ENCODE measurements around the gene NADSYN1.
"Not testable (repeated sequence)": the region's sequence is repeated elsewhere in the genome, so short reads cannot be mapped to it uniquely, and the experiment has no call there.

NADSYN1 gene

GRCh38 chr11:71410363-71410966, 42.5 kb upstream of the NADSYN1 start:
- Histone ChIP-seq H3K27me3 (peaks cover 12% of the 10 kb centered on the region), H3K9me3 (no peaks in the 10 kb centered on the region), H3K4me3 (ENCODE audit: low read depth in 1 of 2, low read length in 1 of 2) (no peak overlapping the region), H3K4me1 (ENCODE audit: control insufficient read depth in 1 of 2, insufficient read depth in 1 of 2, low read depth in 1 of 2, low read length in 1 of 2) (no peaks in the 10 kb centered on the region), H3K27ac (no peak overlapping the region), H3K36me3 (no peaks in the 10 kb centered on the region)
- no peak for TF ChIP-seq CTCF (IDR thresholded peaks at IDR 0.05)

GRCh38 chr11:71414645-71415044, 38.4 kb upstream of the NADSYN1 start:
- H3K27ac ChIP-seq, result no peak overlapping the region

DNA sequence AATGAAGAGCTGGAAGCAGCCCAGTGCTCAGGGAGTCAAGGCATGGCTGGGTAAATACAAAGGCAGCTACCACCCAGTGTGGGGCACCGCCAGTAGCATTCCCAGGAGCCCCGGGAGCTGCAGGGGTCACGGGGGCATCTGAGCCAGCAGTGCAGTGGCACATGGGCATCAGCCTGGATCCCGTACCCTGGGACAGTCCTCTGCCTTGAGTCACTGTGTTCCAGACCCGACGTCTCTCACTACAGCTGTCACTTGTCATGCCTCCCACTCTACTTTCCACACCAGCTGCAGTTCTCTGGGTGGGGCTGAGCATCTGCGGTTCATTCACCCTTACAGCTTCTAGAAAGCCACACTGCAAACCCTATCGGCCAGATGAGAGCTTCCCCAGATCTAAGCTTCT, 34.4 kb upstream of the NADSYN1 start:
- no peak for TF ChIP-seq CTCF (IDR thresholded peaks at IDR 0.05)

More at GRCh38 chr11:71414645-71415044, 38.4 kb upstream of the NADSYN1 start:
- Histone ChIP-seq H3K9me3 (no peaks in the 10 kb centered on the region), H3K4me3 (ENCODE audit: low read depth in 1 of 2, low read length in 1 of 2) (no peak overlapping the region), H3K27me3 (peaks cover 24% of the 10 kb centered on the region), H3K4me1 (ENCODE audit: control insufficient read depth in 1 of 2, insufficient read depth in 1 of 2, low read depth in 1 of 2, low read length in 1 of 2) (no peaks in the 10 kb centered on the region), H3K36me3 (no peaks in the 10 kb centered on the region)
- no peak for TF ChIP-seq CTCF (IDR thresholded peaks at IDR 0.05)

DNA sequence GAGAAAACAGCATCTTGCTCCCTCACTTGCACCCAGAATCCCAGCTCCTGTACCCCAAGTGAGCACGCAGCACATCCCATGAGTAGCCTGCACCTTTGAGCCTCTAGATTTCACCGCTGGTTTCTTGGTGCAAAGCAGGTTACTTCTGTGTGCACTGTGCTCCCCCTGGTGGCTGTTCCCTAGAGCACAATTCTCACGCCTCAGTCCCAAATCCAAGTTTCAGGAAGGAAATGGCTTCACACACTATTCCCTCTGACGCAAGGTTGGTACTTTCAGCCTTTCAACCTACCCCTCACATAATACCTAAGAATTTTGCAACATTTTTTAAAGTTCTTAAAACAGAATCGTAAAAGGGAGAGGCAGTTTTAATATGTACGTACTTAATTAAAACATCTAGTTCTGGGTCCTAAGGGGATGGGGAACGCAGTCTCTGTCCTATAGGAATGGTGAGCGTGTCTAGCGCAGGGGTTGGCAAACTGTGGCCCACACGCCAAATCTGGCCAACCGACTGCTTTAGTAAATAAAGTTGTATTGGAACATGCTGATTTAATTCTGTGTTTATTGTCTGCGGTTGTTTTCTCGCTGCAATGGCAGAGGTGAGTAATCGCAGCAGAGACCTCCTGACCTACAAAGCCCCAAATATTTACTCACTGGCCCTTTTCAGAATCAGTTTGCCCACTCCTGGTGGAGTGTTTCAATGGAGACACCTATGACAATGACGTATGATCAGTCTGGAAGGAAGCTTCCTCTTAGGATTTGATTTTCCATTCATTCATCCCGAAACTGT, 32.4 kb upstream of the NADSYN1 start:
- Histone ChIP-seq H3K27ac (no peak overlapping the region), H3K9me3 (no peaks in the 10 kb centered on the region), H3K27me3 (peaks cover 14% of the 10 kb centered on the region), H3K4me1 (ENCODE audit: control insufficient read depth in 1 of 2, insufficient read depth in 1 of 2, low read depth in 1 of 2, low read length in 1 of 2) (peaks cover 19 to 21% of the 10 kb centered on the region in 2 experiments), H3K36me3 (no peaks in the 10 kb centered on the region), H3K4me3 (ENCODE audit: low read depth in 1 of 2, low read length in 1 of 2) (no peak overlapping the region)
- TF ChIP-seq CTCF (IDR thresholded peaks at IDR 0.05), result peak; percentile 56

More for the DNA sequence above, 34.4 kb upstream of the NADSYN1 start:
- Histone ChIP-seq H3K9me3 (no peaks in the 10 kb centered on the region), H3K4me3 (ENCODE audit: low read depth in 1 of 2, low read length in 1 of 2) (no peak overlapping the region), H3K36me3 (no peaks in the 10 kb centered on the region), H3K27me3 (peaks cover 20% of the 10 kb centered on the region), H3K27ac (no peak overlapping the region), H3K4me1 (ENCODE audit: control insufficient read depth in 1 of 2, insufficient read depth in 1 of 2, low read depth in 1 of 2, low read length in 1 of 2) (peaks cover 14 to 16% of the 10 kb centered on the region in 2 experiments)

DNA sequence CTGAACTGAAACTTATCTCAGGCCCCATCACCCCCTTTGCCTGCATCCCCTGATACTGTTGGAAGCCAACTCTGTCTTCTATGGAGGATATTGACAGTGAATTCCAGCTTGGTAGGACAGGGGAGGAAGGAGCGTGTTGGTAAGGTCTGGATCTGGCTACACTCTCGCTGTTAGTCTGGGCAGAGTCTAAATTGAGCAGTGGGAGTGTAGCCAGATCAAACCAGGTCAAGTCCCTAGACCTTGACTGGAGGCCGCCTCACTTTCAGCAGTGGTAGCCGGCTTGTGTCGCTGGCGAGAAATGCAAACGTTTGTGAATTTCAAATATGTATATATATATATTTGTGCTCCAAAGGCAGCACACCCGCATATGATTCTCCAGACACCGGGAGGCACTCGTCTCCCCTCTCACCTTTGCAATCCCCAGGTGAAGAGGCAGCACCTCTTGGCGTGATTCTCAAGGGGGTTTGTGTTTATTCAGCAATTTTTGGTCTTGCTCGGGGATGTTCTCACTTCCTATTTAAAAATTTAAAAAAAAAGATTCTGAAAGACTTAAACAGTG, 31.5 kb upstream of the NADSYN1 start:
- Histone ChIP-seq H3K36me3 (no peaks in the 10 kb centered on the region), H3K9me3 (no peaks in the 10 kb centered on the region), H3K4me1 (ENCODE audit: control insufficient read depth in 1 of 2, insufficient read depth in 1 of 2, low read depth in 1 of 2, low read length in 1 of 2) (peaks cover 19 to 21% of the 10 kb centered on the region in 2 experiments), H3K4me3 (ENCODE audit: low read depth in 1 of 2, low read length in 1 of 2) (no peak overlapping the region), H3K27ac (no peak overlapping the region), H3K27me3 (peaks cover 7% of the 10 kb centered on the region)
- TF ChIP-seq CTCF (IDR thresholded peaks at IDR 0.05), result no peak

- H3K4me3 ChIP-seq (ENCODE audit: low read depth in 1 of 2, low read length in 1 of 2); H3K9me3 ChIP-seq; H3K36me3 ChIP-seq; H3K27me3 ChIP-seq; H3K27ac ChIP-seq: not testable (repeated sequence)
- peaks cover 19 to 21% of the 10 kb centered on the region in 2 experiments for H3K4me1 ChIP-seq (ENCODE audit: control insufficient read depth in 1 of 2, insufficient read depth in 1 of 2, low read depth in 1 of 2, low read length in 1 of 2)
Observed at GRCh38 chr11:71422318-71422717, 30.7 kb upstream of the NADSYN1 start.
